Mesenchymal stem cell (in vitro differentiated cells and primary cell): ENCODE data around the gene ARSA.

Experiments
- DNase-seq: peaks from one replicate; pipeline ENCODE4 v3.0.0-alpha.2; 2013
- H2AFZ ChIP-seq: one replicate; pipeline ENCODE4 v1.6.1; 2013; ENCODE audit warnings: low read depth, mild to moderate bottlenecking, control low read depth, inconsistent platforms, low read length, moderate library complexity
- H2AK5ac ChIP-seq: 2 replicates; pipeline ENCODE4 v1.6.1; 2013; ENCODE audit warnings: low read length, moderate library complexity, mild to moderate bottlenecking, inconsistent platforms; ENCODE audit not compliant: severe bottlenecking
- H2BK120ac ChIP-seq: one replicate; pipeline ENCODE4 v1.6.1; 2013; ENCODE audit warnings: low read depth, mild to moderate bottlenecking, inconsistent platforms, low read length, moderate library complexity
- H2BK12ac ChIP-seq, 2 experiments: one replicate each; pipeline ENCODE4 v1.6.1; 2013; ENCODE audit warnings: inconsistent platforms in 2 of 2, low read length in 2 of 2, mild to moderate bottlenecking in 2 of 2, moderate library complexity in 2 of 2, control low read depth in 1 of 2
- H2BK15ac ChIP-seq: one replicate; pipeline ENCODE4 v1.6.1; 2013; ENCODE audit warnings: mild to moderate bottlenecking, low read depth, inconsistent platforms; ENCODE audit not compliant: poor library complexity, severe bottlenecking
- H2BK5ac ChIP-seq: 2 replicates; pipeline ENCODE4 v1.6.1; 2013; ENCODE audit warnings: low read depth, mild to moderate bottlenecking, low read length, control low read depth, inconsistent platforms; ENCODE audit not compliant: poor library complexity, severe bottlenecking
- H3K14ac ChIP-seq, 2 experiments: one replicate each; pipeline ENCODE4 v1.6.1; 2013; ENCODE audit warnings: inconsistent platforms in 2 of 2, low read length in 2 of 2, control low read depth in 1 of 2, mild to moderate bottlenecking in 1 of 2, moderate library complexity in 1 of 2
- H3K18ac ChIP-seq, 2 experiments: one replicate each; pipeline ENCODE4 v1.6.1; 2013; ENCODE audit warnings: inconsistent platforms in 2 of 2, low read length in 2 of 2, control low read depth in 1 of 2, low read depth in 1 of 2, mild to moderate bottlenecking in 1 of 2
- H3K23ac ChIP-seq, 2 experiments: one replicate each; pipeline ENCODE4 v1.6.1; 2013; ENCODE audit warnings: inconsistent platforms in 2 of 2, low read length in 2 of 2, mild to moderate bottlenecking in 2 of 2, moderate library complexity in 2 of 2, control low read depth in 1 of 2
- H3K27ac ChIP-seq: 2 replicates; pipeline ENCODE4 v1.5.1; 2013; ENCODE audit warnings: mild to moderate bottlenecking, moderate library complexity, low read length, control low read depth, inconsistent platforms; ENCODE audit not compliant: poor library complexity, severe bottlenecking
- H3K27me3 ChIP-seq, 2 experiments: 2 replicates each; pipeline versions ENCODE4 v1.6.1 to v1.7.0; 2013; ENCODE audit warnings: low read length in 2 of 2, mild to moderate bottlenecking in 2 of 2, moderate library complexity in 2 of 2, control low read depth in 1 of 2, inconsistent platforms in 1 of 2; ENCODE audit not compliant: control insufficient read depth in 1 of 2, insufficient read depth in 1 of 2
- H3K36me3 ChIP-seq, 2 experiments: 2 replicates each; pipeline versions ENCODE4 v1.6.1 to v1.7.0; 2013; ENCODE audit warnings: low read length in 2 of 2, control low read depth in 1 of 2, inconsistent platforms in 1 of 2, low read depth in 1 of 2, mild to moderate bottlenecking in 1 of 2; ENCODE audit not compliant: insufficient read depth in 2 of 2, control insufficient read depth in 1 of 2
- H3K4ac ChIP-seq, 2 experiments: one replicate each; pipeline ENCODE4 v1.6.1; 2013; ENCODE audit warnings: inconsistent platforms in 2 of 2, low read length in 2 of 2, mild to moderate bottlenecking in 2 of 2, moderate library complexity in 2 of 2, control low read depth in 1 of 2, low read depth in 1 of 2
- H3K4me1 ChIP-seq: 2 replicates; pipeline ENCODE4 v1.6.1; 2013; ENCODE audit warnings: low read depth, low read length, control low read depth; ENCODE audit not compliant: control insufficient read depth, insufficient read depth
- H3K4me2 ChIP-seq: 2 replicates; pipeline ENCODE4 v1.6.1; 2013; ENCODE audit warnings: low read length, mild to moderate bottlenecking, inconsistent platforms; ENCODE audit not compliant: poor library complexity, severe bottlenecking
- H3K4me3 ChIP-seq, 2 experiments: 2 replicates each; pipeline versions ENCODE4 v1.5.1 to v1.7.0; 2013; ENCODE audit warnings: low read length in 2 of 2, mild to moderate bottlenecking in 2 of 2, control low read depth in 1 of 2, low read depth in 1 of 2; ENCODE audit not compliant: insufficient read depth in 1 of 2
- H3K79me1 ChIP-seq: replicated peaks from 2 replicates; pipeline ENCODE4 v1.6.1; 2013; ENCODE audit warnings: mild to moderate bottlenecking, control low read depth, low read length, inconsistent platforms; ENCODE audit not compliant: poor library complexity, severe bottlenecking
- H3K9ac ChIP-seq: 2 replicates; pipeline ENCODE4 v1.7.0; 2013; ENCODE audit warnings: mild to moderate bottlenecking, low read length, moderate library complexity
- H3K9me3 ChIP-seq: 2 replicates; pipeline ENCODE4 v1.7.0; 2013; ENCODE audit warnings: mild to moderate bottlenecking, low read length; ENCODE audit not compliant: control insufficient read depth
- H4K8ac ChIP-seq: one replicate; pipeline ENCODE4 v1.6.1; 2013; ENCODE audit warnings: inconsistent platforms, mild to moderate bottlenecking, low read length, moderate library complexity
- H4K91ac ChIP-seq: one replicate; pipeline ENCODE4 v1.6.1; 2013; ENCODE audit warnings: mild to moderate bottlenecking, low read length, inconsistent platforms
- WGBS: methylation state at CpG from one replicate; pipeline ENCODE4 v1.1.7; 2013; ENCODE audit warnings: mixed read lengths; 5-methylcytosine and 5-hydroxymethylcytosine counted together

Gene ARSA

GRCh38 chr22:50612168-50612527 lies 15.8 kb downstream of the ARSA start:
- H3K23ac ChIP-seq, result no peak overlapping the region
- no peak overlapping the region for H4K91ac ChIP-seq
- H2BK15ac ChIP-seq, result no peak overlapping the region
- H2AK5ac ChIP-seq, result no peak overlapping the region
- H2AFZ ChIP-seq, result no peak overlapping the region
- no peak overlapping the region for H4K8ac ChIP-seq
- H3K14ac ChIP-seq, result no peak overlapping the region
- no peak overlapping the region for H3K9ac ChIP-seq
- H3K4me1 ChIP-seq, result no peaks in the 10 kb centered on the region
- no peak for DNase-seq
- H3K4me2 ChIP-seq, result no peak overlapping the region
- no peaks in the 10 kb centered on the region for H3K9me3 ChIP-seq
- no peak overlapping the region for H3K4me3 ChIP-seq
- H2BK5ac ChIP-seq, result no peak overlapping the region
- H3K4ac ChIP-seq, result no peak overlapping the region
- peaks cover 34 to 60% of the 10 kb centered on the region in 2 experiments for H3K27me3 ChIP-seq
- no peak overlapping the region for H3K18ac ChIP-seq
- peaks cover 0 to 5% of the 10 kb centered on the region in 2 experiments for H3K36me3 ChIP-seq
- H2BK120ac ChIP-seq, result no peak overlapping the region
- WGBS, result 68% methylated on average over 4 of the region's 6 CpGs
- H3K27ac ChIP-seq, result no peak overlapping the region
- no peaks in the 10 kb centered on the region for H3K79me1 ChIP-seq
- no peak overlapping the region for H2BK12ac ChIP-seq

- no peaks in the 10 kb centered on the region for H3K79me1 ChIP-seq
- H2BK15ac ChIP-seq, result no peak overlapping the region
- H3K18ac ChIP-seq, result no peak overlapping the region
- no peak overlapping the region for H2BK12ac ChIP-seq
- no peak overlapping the region for H2AK5ac ChIP-seq
- no peak overlapping the region for H3K27ac ChIP-seq
- H3K4me2 ChIP-seq, result no peak overlapping the region
- DNase-seq, result no peak
- no peak overlapping the region for H2AFZ ChIP-seq
- H4K91ac ChIP-seq, result no peak overlapping the region
- no peak overlapping the region for H2BK5ac ChIP-seq
- no peaks in the 10 kb centered on the region for H3K4me1 ChIP-seq
- H3K14ac ChIP-seq, result no peak overlapping the region
- no peak overlapping the region for H3K4me3 ChIP-seq
- no peak overlapping the region for H4K8ac ChIP-seq
- WGBS, result 86% methylated on average over 25 of the region's 26 CpGs
- H2BK120ac ChIP-seq, result no peak overlapping the region
- H3K27me3 ChIP-seq, result peaks cover 40 to 64% of the 10 kb centered on the region in 2 experiments
- H3K9me3 ChIP-seq, result no peaks in the 10 kb centered on the region
- no peak overlapping the region for H3K4ac ChIP-seq
- H3K23ac ChIP-seq, result no peak overlapping the region
- H3K9ac ChIP-seq, result no peak overlapping the region
- peaks cover 0 to 5% of the 10 kb centered on the region in 2 experiments for H3K36me3 ChIP-seq
Observed at GRCh38 chr22:50611341-50612060, 16.5 kb downstream of the ARSA start.

GRCh38 chr22:50610581-50610980 lies 17.4 kb downstream of the ARSA start:
- no peak overlapping the region for H4K8ac ChIP-seq
- H3K4ac ChIP-seq, result no peak overlapping the region
- H2BK5ac ChIP-seq, result no peak overlapping the region
- 87% methylated on average over 17 of the region's 17 CpGs for WGBS
- no peak overlapping the region for H2BK15ac ChIP-seq
- H2BK120ac ChIP-seq, result no peak overlapping the region
- no peaks in the 10 kb centered on the region for H3K9me3 ChIP-seq
- H3K4me2 ChIP-seq, result no peak overlapping the region
- H2AK5ac ChIP-seq, result no peak overlapping the region
- peaks cover 0 to 5% of the 10 kb centered on the region in 2 experiments for H3K36me3 ChIP-seq
- no peak overlapping the region for H3K9ac ChIP-seq
- H2BK12ac ChIP-seq, result no peak overlapping the region
- H3K4me3 ChIP-seq, result no peak overlapping the region
- no peak for DNase-seq
- no peak overlapping the region for H3K18ac ChIP-seq
- H3K23ac ChIP-seq, result no peak overlapping the region
- no peak overlapping the region for H3K14ac ChIP-seq
- H3K79me1 ChIP-seq, result no peaks in the 10 kb centered on the region
- H3K4me1 ChIP-seq, result no peaks in the 10 kb centered on the region
- no peak overlapping the region for H3K27ac ChIP-seq
- no peak overlapping the region for H2AFZ ChIP-seq
- H3K27me3 ChIP-seq, result peaks cover 43 to 74% of the 10 kb centered on the region in 2 experiments
- no peak overlapping the region for H4K91ac ChIP-seq

- DNase-seq, result no peak
- Histone ChIP-seq H3K36me3 (peaks cover 0 to 5% of the 10 kb centered on the region in 2 experiments), H3K14ac (peak overlapping the region in 1 of 2 experiments; percentile 5), H4K91ac (no peak overlapping the region), H3K27ac (no peak overlapping the region), H3K4me2 (no peak overlapping the region), H3K23ac (no peak overlapping the region), H2AK5ac (no peak overlapping the region), H3K9ac (no peak overlapping the region), H3K4me1 (no peaks in the 10 kb centered on the region), H3K4ac (no peak overlapping the region), H3K9me3 (no peaks in the 10 kb centered on the region), H2BK120ac (no peak overlapping the region), H2BK5ac (no peak overlapping the region), H3K4me3 (no peak overlapping the region), H2BK15ac (no peak overlapping the region), H2BK12ac (no peak overlapping the region), H3K79me1 (no peaks in the 10 kb centered on the region), H4K8ac (no peak overlapping the region), H3K18ac (no peak overlapping the region), H2AFZ (no peak overlapping the region), H3K27me3 (peaks cover 48 to 79% of the 10 kb centered on the region in 2 experiments)
- WGBS, result 86% methylated on average over 11 of the region's 11 CpGs
Observed at GRCh38 chr22:50610041-50610451, 17.9 kb downstream of the ARSA start.
